RWPE2 (cell line): Measurements from ENCODE around the gene TSPYL6.

ENCODE experiments used
- ATAC-seq: fragments of 200-7000 bp; cut with Tn5 transposase; 3 replicates; pipeline ENCODE4 v1.9.1; 2021; ENCODE audit warnings: low read depth
- DNase-seq: peaks from one replicate; pipeline ENCODE4 v3.0.0-alpha.2; 2020; ENCODE audit warnings: low spot score
- H3K27ac ChIP-seq: fragments of 450-650 bp; 2 replicates; pipeline ENCODE4 v1.5.1; 2017; ENCODE audit warnings: mild to moderate bottlenecking; ENCODE audit not compliant: poor library complexity, severe bottlenecking
- H3K27me3 ChIP-seq: fragments of 250-450 bp; sonication (Bioruptor Pico); 2 replicates; pipeline ENCODE4 v1.5.1; 2021; ENCODE audit warnings: mild to moderate bottlenecking, moderate library complexity; ENCODE audit not compliant: insufficient read depth, poor library complexity, severe bottlenecking
- H3K36me3 ChIP-seq: fragments of 250-450 bp; sonication (Bioruptor Pico); 2 replicates; pipeline ENCODE4 v1.5.1; 2020; ENCODE audit warnings: low read depth, mild to moderate bottlenecking, moderate library complexity
- H3K4me1 ChIP-seq: fragments of 250-450 bp; sonication (Bioruptor Pico); 2 replicates; pipeline ENCODE4 v1.5.1; 2021; ENCODE audit warnings: mild to moderate bottlenecking, moderate library complexity; ENCODE audit not compliant: insufficient read depth, poor library complexity, severe bottlenecking
- H3K4me3 ChIP-seq: fragments of 250-450 bp; sonication (Bioruptor Pico); 2 replicates; pipeline ENCODE4 v1.5.1; 2021; ENCODE audit warnings: mild to moderate bottlenecking, moderate library complexity; ENCODE audit not compliant: severe bottlenecking
- H3K9me3 ChIP-seq: fragments of 250-450 bp; sonication (Bioruptor Pico); 2 replicates; pipeline ENCODE4 v1.5.1; 2021; ENCODE audit warnings: mild to moderate bottlenecking, moderate library complexity; ENCODE audit not compliant: severe bottlenecking
- TF ChIP-seq, protein P1 (sequence below): fragments of 450-650 bp; IDR thresholded peaks from one replicate; pipeline ENCODE4 v1.5.1; 2017; ENCODE audit warnings: mild to moderate bottlenecking, moderate library complexity; ENCODE audit not compliant: poor library complexity, severe bottlenecking

Gene TSPYL6

DNA sequence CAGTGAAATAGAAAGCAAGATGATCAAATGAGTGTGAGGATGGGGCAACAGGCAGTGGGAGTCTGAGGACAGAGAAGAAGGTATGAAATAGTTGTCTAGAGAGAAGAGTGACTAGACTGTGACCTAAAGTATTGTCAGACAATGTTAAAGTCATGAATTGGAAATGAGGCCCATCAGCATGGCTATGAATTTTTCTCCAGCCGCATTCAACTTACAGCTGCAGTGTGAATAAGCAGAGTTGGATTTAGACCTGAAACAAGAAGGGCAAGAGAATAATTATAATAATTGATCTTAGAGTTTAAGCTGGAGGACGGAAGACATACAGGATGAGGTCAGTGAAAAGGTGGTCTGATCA, 4.2 kb upstream of the TSPYL6 start:
- Histone ChIP-seq H3K27me3 (peaks cover 3% of the 10 kb centered on the region), H3K4me3 (no peak overlapping the region), H3K4me1 (no peaks in the 10 kb centered on the region), H3K27ac (no peak overlapping the region), H3K9me3 (no peaks in the 10 kb centered on the region), H3K36me3 (no peaks in the 10 kb centered on the region)
- DNase-seq (no peak), ATAC-seq (no peak)
- TF ChIP-seq, protein P1, sequence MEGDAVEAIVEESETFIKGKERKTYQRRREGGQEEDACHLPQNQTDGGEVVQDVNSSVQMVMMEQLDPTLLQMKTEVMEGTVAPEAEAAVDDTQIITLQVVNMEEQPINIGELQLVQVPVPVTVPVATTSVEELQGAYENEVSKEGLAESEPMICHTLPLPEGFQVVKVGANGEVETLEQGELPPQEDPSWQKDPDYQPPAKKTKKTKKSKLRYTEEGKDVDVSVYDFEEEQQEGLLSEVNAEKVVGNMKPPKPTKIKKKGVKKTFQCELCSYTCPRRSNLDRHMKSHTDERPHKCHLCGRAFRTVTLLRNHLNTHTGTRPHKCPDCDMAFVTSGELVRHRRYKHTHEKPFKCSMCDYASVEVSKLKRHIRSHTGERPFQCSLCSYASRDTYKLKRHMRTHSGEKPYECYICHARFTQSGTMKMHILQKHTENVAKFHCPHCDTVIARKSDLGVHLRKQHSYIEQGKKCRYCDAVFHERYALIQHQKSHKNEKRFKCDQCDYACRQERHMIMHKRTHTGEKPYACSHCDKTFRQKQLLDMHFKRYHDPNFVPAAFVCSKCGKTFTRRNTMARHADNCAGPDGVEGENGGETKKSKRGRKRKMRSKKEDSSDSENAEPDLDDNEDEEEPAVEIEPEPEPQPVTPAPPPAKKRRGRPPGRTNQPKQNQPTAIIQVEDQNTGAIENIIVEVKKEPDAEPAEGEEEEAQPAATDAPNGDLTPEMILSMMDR: no peak

- Histone ChIP-seq H3K36me3 (no peaks in the 10 kb centered on the region), H3K27me3 (peaks cover 2% of the 10 kb centered on the region), H3K9me3 (no peaks in the 10 kb centered on the region), H3K27ac (no peak overlapping the region), H3K4me1 (no peaks in the 10 kb centered on the region), H3K4me3 (no peak overlapping the region)
- TF ChIP-seq, protein P1: no peak
- DNase-seq: no peak
- no peak for ATAC-seq
Measured at GRCh38 chr2:54259413-54260240, 3.6 kb upstream of the TSPYL6 start.

DNA sequence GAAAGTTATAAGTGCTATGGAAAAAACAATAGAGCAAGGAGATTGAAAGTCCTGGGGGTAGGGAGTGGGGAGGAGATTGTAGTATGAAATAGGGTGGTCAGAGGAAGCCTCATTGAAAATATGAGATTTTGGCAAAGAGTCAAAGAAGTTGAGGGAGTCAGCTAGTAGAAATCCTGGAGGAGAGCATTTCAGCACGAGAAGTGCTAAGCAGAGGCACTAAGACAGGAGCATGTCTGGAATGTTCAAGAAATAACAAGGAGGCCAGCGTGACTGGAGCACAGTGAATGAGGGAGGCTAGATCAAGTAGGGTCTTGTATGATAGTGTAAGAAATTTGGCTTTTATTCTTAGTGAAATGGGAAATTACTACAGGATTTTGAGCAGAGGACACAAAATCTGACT, 2.1 kb upstream of the TSPYL6 start:
- H3K9me3 ChIP-seq: no peaks in the 10 kb centered on the region
- no peak for DNase-seq
- no peak for ATAC-seq
- H3K4me1 ChIP-seq: no peaks in the 10 kb centered on the region
- no peaks in the 10 kb centered on the region for H3K36me3 ChIP-seq
- H3K27me3 ChIP-seq: no peaks in the 10 kb centered on the region
- no peak overlapping the region for H3K27ac ChIP-seq
- no peak overlapping the region for H3K4me3 ChIP-seq
- TF ChIP-seq, protein P1: no peak

GRCh38 chr2:54255230-54256090, 569 bp downstream of the TSPYL6 start:
- Histone ChIP-seq H3K9me3 (no peaks in the 10 kb centered on the region), H3K4me1 (no peaks in the 10 kb centered on the region), H3K27ac (no peak overlapping the region), H3K27me3 (no peaks in the 10 kb centered on the region), H3K36me3 (no peaks in the 10 kb centered on the region), H3K4me3 (no peak overlapping the region)
- DNase-seq: no peak
- no peak for ATAC-seq
- TF ChIP-seq, protein P1: no peak

DNA sequence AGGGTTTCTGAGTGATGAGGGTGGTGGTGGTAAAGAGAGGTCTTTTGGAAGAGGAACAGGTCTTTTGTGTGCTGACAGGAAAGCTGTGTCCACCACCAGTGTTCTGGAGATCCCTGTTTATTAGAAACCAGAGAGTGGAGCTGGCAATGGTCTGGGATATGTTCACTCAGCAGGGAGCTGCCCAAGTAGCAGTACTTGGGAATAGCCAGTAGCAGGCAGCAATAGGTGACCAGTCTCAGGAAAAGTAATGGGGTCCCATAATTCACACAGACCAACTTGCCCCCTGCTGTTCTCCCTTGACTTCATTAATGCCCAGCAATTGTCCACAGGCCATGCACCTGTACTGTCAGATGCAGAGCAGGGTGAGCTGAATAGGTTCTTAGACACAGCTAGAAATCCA, 1.8 kb downstream of the TSPYL6 start:
- Histone ChIP-seq H3K27me3 (no peaks in the 10 kb centered on the region), H3K9me3 (no peaks in the 10 kb centered on the region), H3K27ac (no peak overlapping the region), H3K4me1 (no peaks in the 10 kb centered on the region), H3K4me3 (no peak overlapping the region), H3K36me3 (no peaks in the 10 kb centered on the region)
- TF ChIP-seq, protein P1: no peak
- ATAC-seq (no peak), DNase-seq (no peak)
